Effector memory CD4-positive, alpha-beta T cell (primary cell): ENCODE data around the gene STK39.

Source experiments
- DNase-seq, 3 donors: peaks; one replicate each; pipeline ENCODE4 v3.0.0-alpha.2; 2020
- H3K27ac ChIP-seq: 2 replicates; pipeline ENCODE4 v1.7.0; 2013; ENCODE audit warnings: mild to moderate bottlenecking, low read length, moderate library complexity; ENCODE audit not compliant: insufficient read depth, poor library complexity, severe bottlenecking
- H3K27me3 ChIP-seq: replicated peaks from 2 replicates; pipeline ENCODE4 v1.7.0; 2013; ENCODE audit warnings: mild to moderate bottlenecking, low read length; ENCODE audit not compliant: insufficient read depth, control insufficient read depth, poor library complexity, severe bottlenecking
- H3K36me3 ChIP-seq: 2 replicates; pipeline ENCODE4 v1.7.0; 2013; ENCODE audit warnings: mild to moderate bottlenecking, low read length, moderate library complexity; ENCODE audit not compliant: control insufficient read depth, insufficient read depth
- H3K4me1 ChIP-seq: 2 replicates; pipeline ENCODE4 v1.7.0; 2013; ENCODE audit warnings: low read length, mild to moderate bottlenecking; ENCODE audit not compliant: control insufficient read depth, insufficient read depth, poor library complexity, severe bottlenecking
- H3K4me3 ChIP-seq: 2 replicates; pipeline ENCODE4 v1.7.0; 2013; ENCODE audit warnings: low read length, low read depth, mild to moderate bottlenecking; ENCODE audit not compliant: insufficient read depth, poor library complexity, severe bottlenecking
- H3K9me3 ChIP-seq: 2 replicates; pipeline ENCODE4 v1.7.0; 2013; ENCODE audit warnings: mild to moderate bottlenecking, low read length, moderate library complexity; ENCODE audit not compliant: control insufficient read depth

Gene STK39

DNA sequence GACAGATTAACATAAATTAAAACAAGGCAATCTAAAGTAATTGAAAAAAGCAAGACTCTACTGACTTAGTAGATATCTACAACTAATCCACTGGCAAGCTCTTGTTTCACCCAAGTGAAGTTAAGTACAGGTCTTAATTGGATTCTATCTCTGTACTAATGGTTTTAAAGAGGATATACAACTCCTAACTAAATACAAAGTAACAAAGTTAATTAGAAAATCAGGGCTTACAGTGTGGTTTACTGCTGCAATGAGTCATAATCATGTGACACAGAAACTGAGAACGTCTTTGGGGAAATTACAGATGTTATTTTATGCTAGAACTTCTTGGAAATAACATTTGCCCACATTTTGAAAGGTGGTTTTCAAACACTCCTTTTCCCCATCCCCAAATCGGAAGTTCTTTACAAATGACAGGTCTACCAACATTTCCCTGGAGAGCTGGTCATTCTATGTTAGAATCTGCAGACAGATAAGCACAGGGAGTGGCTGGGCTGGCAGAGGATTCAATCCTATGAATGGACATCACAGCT, 245.3 kb downstream of the STK39 start:
- H3K27ac ChIP-seq, result no peak overlapping the region
- no peak for DNase-seq
- no peaks in the 10 kb centered on the region for H3K27me3 ChIP-seq

DNA sequence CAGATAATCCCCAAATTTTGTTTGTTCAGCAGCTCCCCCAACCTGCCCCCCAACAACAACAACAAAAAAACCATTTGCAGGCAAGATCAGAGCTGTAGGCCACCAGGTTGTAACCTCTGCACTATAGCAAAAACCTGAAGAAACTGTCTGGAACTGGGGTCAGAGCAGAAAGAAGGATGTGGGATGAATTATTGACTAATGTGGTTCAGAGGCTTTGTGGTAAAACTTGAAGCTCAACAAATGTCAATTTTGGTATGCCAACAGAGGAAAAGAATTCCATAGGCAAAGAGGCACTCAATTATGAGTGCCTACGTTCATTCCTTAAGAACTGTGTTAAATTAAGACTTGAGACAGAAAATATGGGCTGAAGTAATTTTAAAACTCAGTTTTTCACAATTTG, 255.1 kb downstream of the STK39 start:
- H3K27ac ChIP-seq, result no peak overlapping the region
- no peaks in the 10 kb centered on the region for H3K36me3 ChIP-seq

More for the DNA sequence above, 245.3 kb downstream of the STK39 start:
- Histone ChIP-seq H3K9me3 (no peaks in the 10 kb centered on the region), H3K4me3 (no peak overlapping the region), H3K4me1 (no peaks in the 10 kb centered on the region), H3K36me3 (peaks cover 2% of the 10 kb centered on the region)

DNA sequence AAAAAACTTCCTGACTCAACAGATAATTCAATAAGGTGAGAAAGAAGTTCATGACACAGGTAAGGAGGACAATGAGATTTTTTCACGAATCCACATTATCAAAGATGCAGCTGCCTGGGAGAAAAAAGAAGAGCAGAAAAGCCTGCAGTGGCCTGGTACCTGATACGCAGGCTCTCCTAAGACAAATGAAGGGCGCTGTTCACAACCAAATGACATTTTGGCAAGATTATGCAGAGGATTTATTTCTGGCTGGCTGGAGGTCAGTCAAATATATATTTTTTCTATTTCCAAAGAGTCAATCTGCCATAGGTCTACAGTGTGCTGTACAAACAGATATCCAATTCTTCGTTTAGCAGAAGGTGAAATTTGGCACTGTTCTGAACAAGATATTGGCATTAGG, 257.3 kb downstream of the STK39 start:
- Histone ChIP-seq H3K27ac (no peak overlapping the region), H3K9me3 (no peaks in the 10 kb centered on the region), H3K27me3 (no peaks in the 10 kb centered on the region), H3K4me1 (no peaks in the 10 kb centered on the region), H3K36me3 (no peaks in the 10 kb centered on the region), H3K4me3 (no peak overlapping the region)
- no peak for DNase-seq

More for the DNA sequence above, 255.1 kb downstream of the STK39 start:
- DNase-seq, result no peak
- H3K27me3 ChIP-seq, result no peaks in the 10 kb centered on the region
- no peaks in the 10 kb centered on the region for H3K4me1 ChIP-seq
- no peak overlapping the region for H3K4me3 ChIP-seq
- no peaks in the 10 kb centered on the region for H3K9me3 ChIP-seq

DNA sequence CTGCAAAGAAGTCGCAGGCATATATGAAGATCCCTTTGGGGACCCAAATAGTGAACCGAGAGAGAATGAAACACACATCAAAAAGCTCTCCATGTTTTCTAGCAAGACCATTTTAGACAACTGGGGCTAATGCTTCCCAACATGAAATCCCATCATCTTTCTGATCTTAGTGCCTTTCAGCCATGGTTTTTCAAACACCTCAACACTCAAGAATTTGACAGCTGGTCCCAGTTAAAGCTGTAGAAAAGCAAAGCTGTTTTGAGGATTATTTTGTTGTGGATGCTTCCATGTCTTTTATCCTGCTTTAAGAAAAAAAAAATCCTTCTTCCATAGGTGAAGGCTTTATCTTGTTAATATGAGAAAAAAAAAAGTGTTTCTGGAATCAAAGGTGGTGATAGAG, 259.1 kb downstream of the STK39 start:
- Histone ChIP-seq H3K27ac (no peak overlapping the region), H3K27me3 (no peaks in the 10 kb centered on the region), H3K9me3 (no peaks in the 10 kb centered on the region), H3K36me3 (no peaks in the 10 kb centered on the region), H3K4me3 (no peak overlapping the region), H3K4me1 (no peaks in the 10 kb centered on the region)
- no peak for DNase-seq

DNA sequence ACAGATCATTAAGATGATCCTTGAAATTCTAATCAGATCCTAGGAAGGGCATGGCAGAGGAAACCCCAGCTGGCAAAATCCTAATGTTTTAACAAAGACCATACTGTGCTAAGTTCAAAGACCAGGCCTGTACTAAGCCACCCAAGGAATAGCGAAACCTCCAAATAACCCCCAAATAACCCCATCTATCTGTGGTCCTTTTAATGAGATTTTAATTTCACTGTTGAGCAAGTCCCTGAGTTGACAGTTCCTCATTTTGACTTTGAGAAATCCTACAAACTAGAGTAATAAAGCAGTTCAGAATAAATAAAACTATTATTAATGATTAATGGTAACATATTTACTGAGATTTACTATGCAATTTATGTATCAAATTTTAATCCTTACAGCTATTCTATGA, 259.8 kb downstream of the STK39 start:
- Histone ChIP-seq H3K27me3 (no peaks in the 10 kb centered on the region), H3K4me3 (no peak overlapping the region), H3K4me1 (no peaks in the 10 kb centered on the region), H3K27ac (no peak overlapping the region), H3K36me3 (no peaks in the 10 kb centered on the region), H3K9me3 (no peaks in the 10 kb centered on the region)
- DNase-seq, result no peak

DNA sequence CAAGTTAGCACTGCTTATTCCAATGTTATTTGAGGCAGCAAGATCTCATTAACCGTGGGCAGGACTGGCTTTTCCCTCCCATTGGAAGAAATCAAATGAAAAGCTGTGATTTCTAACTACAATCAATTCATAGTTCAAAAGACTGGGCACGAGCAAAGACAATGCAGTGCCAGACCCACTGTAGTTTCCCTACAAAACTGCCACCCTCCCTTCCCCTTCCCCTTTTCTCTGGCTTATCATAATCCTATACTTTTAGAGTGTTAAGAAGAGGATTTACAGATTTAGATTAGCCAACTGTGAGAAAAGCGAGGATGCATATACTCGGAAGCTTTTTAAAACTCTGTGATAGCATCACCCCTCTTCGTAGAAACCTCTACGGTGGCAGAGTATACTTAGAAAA, 260.4 kb downstream of the STK39 start:
- Histone ChIP-seq H3K27ac (no peak overlapping the region), H3K9me3 (no peaks in the 10 kb centered on the region), H3K36me3 (no peaks in the 10 kb centered on the region), H3K4me3 (no peak overlapping the region), H3K27me3 (no peaks in the 10 kb centered on the region), H3K4me1 (no peaks in the 10 kb centered on the region)
- no peak for DNase-seq

DNA sequence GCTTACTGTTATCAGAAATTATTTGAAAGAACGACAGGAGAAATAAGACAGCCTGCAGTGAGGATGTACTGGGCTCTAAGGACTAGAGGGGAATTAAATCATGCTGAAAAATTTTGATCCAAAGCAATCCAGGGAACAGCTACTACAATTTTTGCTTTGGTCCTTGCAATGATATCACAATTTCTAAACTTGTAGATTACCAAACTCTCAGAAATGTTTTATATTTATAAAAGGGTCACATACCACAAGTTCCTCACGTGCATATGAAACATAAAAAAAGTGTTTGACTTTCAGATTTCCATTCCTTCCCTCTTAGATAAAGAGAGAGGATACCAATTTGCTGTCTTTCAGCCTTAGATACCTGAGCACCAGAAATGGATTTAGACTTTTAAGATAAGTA, 261.2 kb downstream of the STK39 start:
- Histone ChIP-seq H3K36me3 (no peaks in the 10 kb centered on the region), H3K27ac (no peak overlapping the region), H3K4me1 (no peaks in the 10 kb centered on the region), H3K9me3 (no peaks in the 10 kb centered on the region), H3K4me3 (no peak overlapping the region), H3K27me3 (no peaks in the 10 kb centered on the region)
- no peak for DNase-seq

DNA sequence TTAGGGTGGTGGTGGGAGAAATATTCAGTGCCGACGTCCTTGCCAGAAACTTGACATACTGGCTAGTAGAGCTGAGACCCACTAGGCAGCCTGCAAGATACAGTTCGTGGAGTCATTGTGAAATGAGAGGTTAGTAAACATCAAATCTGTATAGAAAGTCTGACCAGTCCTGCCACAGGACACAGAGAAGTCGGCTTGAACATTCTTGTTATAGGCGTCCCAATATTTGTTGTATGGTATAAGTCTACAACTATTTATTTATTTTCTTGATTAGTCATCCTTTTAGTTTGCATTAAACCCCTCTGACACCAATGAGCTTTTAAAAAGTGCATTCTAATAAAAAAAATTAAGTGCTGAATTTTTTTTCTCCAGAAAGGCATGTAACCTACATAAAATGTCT, 265.4 kb downstream of the STK39 start:
- no peak overlapping the region for H3K4me3 ChIP-seq
- H3K27ac ChIP-seq, result no peak overlapping the region
- no peak for DNase-seq
- no peaks in the 10 kb centered on the region for H3K4me1 ChIP-seq
- no peaks in the 10 kb centered on the region for H3K9me3 ChIP-seq
- H3K36me3 ChIP-seq, result no peaks in the 10 kb centered on the region
- H3K27me3 ChIP-seq, result no peaks in the 10 kb centered on the region

DNA sequence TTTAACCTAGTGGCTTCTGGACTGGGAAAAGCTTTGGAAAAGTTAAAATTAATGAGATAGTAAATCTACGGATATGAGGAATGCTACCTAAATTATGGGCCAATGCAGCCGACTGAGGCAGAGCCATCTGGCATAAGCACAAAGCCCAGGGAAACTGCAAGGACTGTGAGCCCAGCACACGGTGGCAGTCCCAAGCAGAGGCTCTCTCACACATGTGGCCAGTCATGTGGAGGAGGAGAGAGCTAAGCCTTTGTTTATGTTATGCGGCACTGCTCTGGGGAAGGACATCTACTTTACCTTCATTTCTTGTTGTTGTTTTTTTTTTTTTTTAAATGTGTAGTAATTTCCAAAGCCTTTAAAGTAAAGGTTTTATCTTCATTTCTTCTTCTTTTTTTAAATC, 267.0 kb downstream of the STK39 start:
- DNase-seq, result no peak
- Histone ChIP-seq H3K9me3 (no peaks in the 10 kb centered on the region), H3K4me1 (no peaks in the 10 kb centered on the region), H3K4me3 (no peak overlapping the region), H3K27me3 (no peaks in the 10 kb centered on the region), H3K36me3 (no peaks in the 10 kb centered on the region), H3K27ac (no peak overlapping the region)

DNA sequence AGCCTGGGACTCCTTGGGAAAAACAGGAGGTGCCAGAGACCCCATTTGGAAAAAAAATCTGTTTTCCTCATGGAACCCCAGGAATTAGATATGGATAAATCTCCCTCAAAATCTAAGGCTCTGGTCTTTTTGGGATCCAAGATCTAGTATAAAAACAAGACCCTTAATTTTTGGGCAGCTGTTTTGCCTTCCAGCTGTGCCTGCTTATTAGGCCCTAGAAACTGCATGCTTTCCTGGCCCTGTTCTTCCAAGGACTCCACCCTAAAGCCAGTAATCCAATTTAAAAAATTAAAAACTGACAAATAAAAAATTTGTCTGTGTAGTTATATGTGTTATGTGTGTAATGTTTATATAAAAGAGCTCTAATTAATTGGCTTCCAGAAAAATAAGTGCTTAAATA, 274.6 kb downstream of the STK39 start:
- H3K4me1 ChIP-seq, result no peaks in the 10 kb centered on the region

DNA sequence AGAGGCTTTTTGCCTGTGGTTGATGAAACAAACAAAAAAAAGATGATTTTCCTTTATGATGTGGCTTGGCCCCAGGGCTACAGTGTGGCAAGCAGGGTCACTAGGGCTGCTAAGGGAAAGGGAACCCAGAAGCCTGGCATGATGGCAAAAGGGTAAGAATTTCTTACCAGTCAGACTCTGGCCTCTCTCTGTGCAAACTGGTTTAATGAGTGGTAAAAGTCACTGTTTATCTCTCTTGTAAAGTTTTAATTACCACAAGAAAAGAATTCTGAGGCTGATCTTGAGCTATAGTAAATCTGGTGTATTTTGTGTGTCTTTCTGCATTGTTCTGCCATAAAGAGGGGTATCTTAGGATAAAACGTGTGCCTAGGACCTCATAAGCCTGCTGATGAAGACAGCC, 275.4 kb downstream of the STK39 start:
- no peak overlapping the region for H3K27ac ChIP-seq
- H3K36me3 ChIP-seq, result no peaks in the 10 kb centered on the region
- no peaks in the 10 kb centered on the region for H3K4me1 ChIP-seq
- no peak for DNase-seq
- no peaks in the 10 kb centered on the region for H3K27me3 ChIP-seq
- no peak overlapping the region for H3K4me3 ChIP-seq
- H3K9me3 ChIP-seq, result no peaks in the 10 kb centered on the region

More for the DNA sequence above, 274.6 kb downstream of the STK39 start:
- no peaks in the 10 kb centered on the region for H3K36me3 ChIP-seq
- H3K27me3 ChIP-seq, result no peaks in the 10 kb centered on the region
- H3K4me3 ChIP-seq, result no peak overlapping the region
- DNase-seq, result no peak
- H3K27ac ChIP-seq, result no peak overlapping the region
- H3K9me3 ChIP-seq, result no peaks in the 10 kb centered on the region
